ENCODE results near the gene AMPD3. TPM values are rescaled to one million over a fixed set of nuclear protein-coding genes. Genes with fewer than 3 reads are reported as not detected.
"Not testable (repeated sequence)": the region's sequence is repeated elsewhere in the genome, so short reads cannot be mapped to it uniquely, and the experiment has no call there.

Gene AMPD3
- total RNA-seq, 2 donors from 2014 or later = 2.8 to 5.3 TPM

- H3K36me3 ChIP-seq = no peaks in the 10 kb centered on the region
- H3K9me3 ChIP-seq = peaks cover 0 to 14% of the 10 kb centered on the region in 2 donors
- no peak for DNase-seq (ENCODE audit: low spot score)
- no peaks in the 10 kb centered on the region for H3K27me3 ChIP-seq
- no peak for TF ChIP-seq CTCF (IDR thresholded peaks at IDR 0.05)
- H3K27ac ChIP-seq = no peak overlapping the region
- no peak overlapping the region for H3K4me3 ChIP-seq
- no peaks in the 10 kb centered on the region for H3K4me1 ChIP-seq
Observed at GRCh38 chr11:10432493-10432892, 22.6 kb upstream of the AMPD3 start.

GRCh38 chr11:10432971-10433370 is 22.1 kb upstream of the AMPD3 start:
- no peaks in the 10 kb centered on the region for H3K36me3 ChIP-seq
- peaks cover 0 to 14% of the 10 kb centered on the region in 2 donors for H3K9me3 ChIP-seq
- no peak overlapping the region for H3K4me3 ChIP-seq
- H3K27ac ChIP-seq = no peak overlapping the region
- no peaks in the 10 kb centered on the region for H3K4me1 ChIP-seq
- no peaks in the 10 kb centered on the region for H3K27me3 ChIP-seq
- no peak for TF ChIP-seq CTCF (IDR thresholded peaks at IDR 0.05)
- no peak for DNase-seq (ENCODE audit: low spot score)

GRCh38 chr11:10436224-10436623 is 18.8 kb upstream of the AMPD3 start:
- Histone ChIP-seq H3K9me3 (peaks cover 0 to 11% of the 10 kb centered on the region in 2 donors), H3K4me3 (no peak overlapping the region), H3K4me1 (no peaks in the 10 kb centered on the region), H3K36me3 (no peaks in the 10 kb centered on the region), H3K27me3 (no peaks in the 10 kb centered on the region), H3K27ac (no peak overlapping the region)
- TF ChIP-seq CTCF (IDR thresholded peaks at IDR 0.05) = no peak
- DNase-seq (ENCODE audit: low spot score) = no peak

GRCh38 chr11:10436683-10437082 is 18.4 kb upstream of the AMPD3 start:
- not testable (repeated sequence) for H3K4me3 ChIP-seq; H3K27ac ChIP-seq; H3K9me3 ChIP-seq; H3K27me3 ChIP-seq; DNase-seq (ENCODE audit: low spot score); H3K4me1 ChIP-seq; H3K36me3 ChIP-seq

- H3K27ac ChIP-seq = no peak overlapping the region
Observed at GRCh38 chr11:10438458-10438857, 16.6 kb upstream of the AMPD3 start.

GRCh38 chr11:10439351-10439750 is 15.7 kb upstream of the AMPD3 start:
- no peak overlapping the region for H3K4me3 ChIP-seq
- no peak for TF ChIP-seq CTCF (IDR thresholded peaks at IDR 0.05)
- H3K27ac ChIP-seq = no peak overlapping the region
- H3K36me3 ChIP-seq = no peaks in the 10 kb centered on the region
- DNase-seq (ENCODE audit: low spot score) = no peak
- H3K4me1 ChIP-seq = no peaks in the 10 kb centered on the region
- no peaks in the 10 kb centered on the region for H3K27me3 ChIP-seq
- H3K9me3 ChIP-seq = no peaks in the 10 kb centered on the region

More at GRCh38 chr11:10438458-10438857, 16.6 kb upstream of the AMPD3 start:
- H3K4me1 ChIP-seq = no peaks in the 10 kb centered on the region
- TF ChIP-seq CTCF (IDR thresholded peaks at IDR 0.05) = no peak
- H3K4me3 ChIP-seq = no peak overlapping the region
- H3K27me3 ChIP-seq = no peaks in the 10 kb centered on the region
- no peaks in the 10 kb centered on the region for H3K9me3 ChIP-seq
- no peak for DNase-seq (ENCODE audit: low spot score)
- H3K36me3 ChIP-seq = no peaks in the 10 kb centered on the region

Data from right atrium auricular region (tissue), 2 donors.